ENCODE results near the gene LPCAT1.
"Not testable (repeated sequence)": the region's sequence is repeated elsewhere in the genome, so short reads cannot be mapped to it uniquely, and the experiment has no call there.

DNA sequence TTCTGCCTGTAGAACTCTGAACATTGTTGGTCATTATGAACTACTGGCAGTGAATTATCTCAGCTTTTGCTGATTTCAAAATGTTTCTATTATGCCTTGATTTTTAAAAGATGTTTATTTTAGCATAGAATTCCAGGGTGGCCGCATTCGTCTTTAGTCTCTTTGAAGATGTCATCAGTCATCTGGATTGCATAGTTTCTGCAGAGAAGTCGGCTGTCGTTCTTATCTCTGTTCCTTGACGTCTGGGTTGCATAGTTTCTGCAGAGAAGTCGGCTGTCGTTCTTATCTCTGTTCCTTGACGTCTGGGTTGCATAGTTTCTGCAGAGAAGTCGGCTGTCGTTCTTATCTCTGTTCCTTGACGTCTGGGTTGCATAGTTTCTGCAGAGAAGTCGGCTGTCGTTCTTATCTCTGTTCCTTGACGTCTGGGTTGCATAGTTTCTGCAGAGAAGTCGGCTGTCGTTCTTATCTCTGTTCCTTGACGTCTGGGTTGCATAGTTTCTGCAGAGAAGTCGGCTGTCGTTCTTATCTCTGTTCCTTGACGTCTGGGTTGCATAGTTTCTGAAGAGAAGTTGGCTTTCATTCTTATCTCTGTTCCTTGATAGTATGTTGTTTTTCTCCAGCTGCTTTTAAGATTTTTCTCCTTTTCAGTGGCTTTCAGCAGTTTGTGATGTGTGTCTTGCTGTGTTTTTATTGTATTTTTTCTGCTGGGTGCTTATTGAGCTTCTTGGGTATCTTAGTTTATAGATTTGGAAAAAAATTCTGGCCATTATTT, 67.5 kb downstream of the LPCAT1 start:
- not testable (repeated sequence) for TF ChIP-seq POLR2A (IDR thresholded peaks at IDR 0.05)
- TF ChIP-seq, protein P1, sequence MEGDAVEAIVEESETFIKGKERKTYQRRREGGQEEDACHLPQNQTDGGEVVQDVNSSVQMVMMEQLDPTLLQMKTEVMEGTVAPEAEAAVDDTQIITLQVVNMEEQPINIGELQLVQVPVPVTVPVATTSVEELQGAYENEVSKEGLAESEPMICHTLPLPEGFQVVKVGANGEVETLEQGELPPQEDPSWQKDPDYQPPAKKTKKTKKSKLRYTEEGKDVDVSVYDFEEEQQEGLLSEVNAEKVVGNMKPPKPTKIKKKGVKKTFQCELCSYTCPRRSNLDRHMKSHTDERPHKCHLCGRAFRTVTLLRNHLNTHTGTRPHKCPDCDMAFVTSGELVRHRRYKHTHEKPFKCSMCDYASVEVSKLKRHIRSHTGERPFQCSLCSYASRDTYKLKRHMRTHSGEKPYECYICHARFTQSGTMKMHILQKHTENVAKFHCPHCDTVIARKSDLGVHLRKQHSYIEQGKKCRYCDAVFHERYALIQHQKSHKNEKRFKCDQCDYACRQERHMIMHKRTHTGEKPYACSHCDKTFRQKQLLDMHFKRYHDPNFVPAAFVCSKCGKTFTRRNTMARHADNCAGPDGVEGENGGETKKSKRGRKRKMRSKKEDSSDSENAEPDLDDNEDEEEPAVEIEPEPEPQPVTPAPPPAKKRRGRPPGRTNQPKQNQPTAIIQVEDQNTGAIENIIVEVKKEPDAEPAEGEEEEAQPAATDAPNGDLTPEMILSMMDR (IDR thresholded peaks at IDR 0.05): not testable (repeated sequence)

Data from tibial nerve (tissue), 3 donors.